Esophagus squamous epithelium (tissue), 4 donors: ENCODE measurements around the gene POR.
"Not testable (repeated sequence)": the region's sequence is repeated elsewhere in the genome, so short reads cannot be mapped to it uniquely, and the experiment has no call there.

Experiments used
- CTCF ChIP-seq, 6 experiments: fragments of 450-650 bp in 4 of 6; fragments of 200-600 bp in 2 of 6; sonication (generic) in 2 of 6; IDR thresholded peaks; one replicate each; pipeline ENCODE4 v1.5.1; 2016 to 2019; ENCODE audit warnings: antibody characterized with exemption in 6 of 6, mild to moderate bottlenecking in 4 of 6, moderate library complexity in 4 of 6
- POLR2A ChIP-seq, 4 donors: fragments of 450-650 bp; IDR thresholded peaks; one replicate each; pipeline ENCODE4 v1.6.1; 2017; ENCODE audit warnings: antibody characterized with exemption in 4 of 4, mild to moderate bottlenecking in 4 of 4, moderate library complexity in 3 of 4

- TF ChIP-seq CTCF, POLR2A (IDR thresholded peaks at IDR 0.05): not testable (repeated sequence)
Measured at GRCh38 chr7:75911186-75911585, 3.8 kb upstream of the POR start.
